GM04504 (cell line): ENCODE results near the gene TAS2R9.
A peak's percentile ranks its signal among the peaks of the same experiment; 100 is the strongest.
"Not testable (repeated sequence)": the region's sequence is repeated elsewhere in the genome, so short reads cannot be mapped to it uniquely, and the experiment has no call there.

Source experiments
- DNase-seq: peaks from one replicate; pipeline ENCODE4 v3.0.0-alpha.2; 2012; ENCODE audit warnings: low read depth

The TAS2R9 gene, protein sequence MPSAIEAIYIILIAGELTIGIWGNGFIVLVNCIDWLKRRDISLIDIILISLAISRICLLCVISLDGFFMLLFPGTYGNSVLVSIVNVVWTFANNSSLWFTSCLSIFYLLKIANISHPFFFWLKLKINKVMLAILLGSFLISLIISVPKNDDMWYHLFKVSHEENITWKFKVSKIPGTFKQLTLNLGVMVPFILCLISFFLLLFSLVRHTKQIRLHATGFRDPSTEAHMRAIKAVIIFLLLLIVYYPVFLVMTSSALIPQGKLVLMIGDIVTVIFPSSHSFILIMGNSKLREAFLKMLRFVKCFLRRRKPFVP

GRCh38 chr12:10810068-10810467, at the start of gene TAS2R9:
Gene TAS2R9 (minus strand): TSS chr12:10810168. CDS start chr12:10810075, 93 bp downstream.
- DNase-seq: no peak

DNA sequence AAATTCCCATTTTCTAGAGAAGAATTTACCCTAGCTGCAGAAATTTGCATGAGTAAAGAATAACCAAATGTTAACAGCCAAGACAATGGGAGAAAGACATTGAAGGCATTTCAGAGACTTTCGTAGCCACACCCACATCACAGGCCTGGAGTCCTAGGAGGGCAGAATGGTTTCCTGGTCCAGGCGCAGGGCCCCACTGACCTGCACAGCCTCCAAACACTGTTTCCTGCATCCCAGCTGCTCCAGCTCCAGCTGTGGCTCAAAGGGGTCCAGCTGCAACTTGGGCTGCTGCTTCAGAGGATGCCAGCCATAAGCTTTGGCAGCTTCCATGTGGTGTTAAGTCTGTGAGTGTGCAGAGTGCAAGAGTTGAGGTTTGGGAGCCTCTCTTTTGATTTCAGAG, 45.8 kb upstream of the TAS2R9 start:
- no peak for DNase-seq

DNA sequence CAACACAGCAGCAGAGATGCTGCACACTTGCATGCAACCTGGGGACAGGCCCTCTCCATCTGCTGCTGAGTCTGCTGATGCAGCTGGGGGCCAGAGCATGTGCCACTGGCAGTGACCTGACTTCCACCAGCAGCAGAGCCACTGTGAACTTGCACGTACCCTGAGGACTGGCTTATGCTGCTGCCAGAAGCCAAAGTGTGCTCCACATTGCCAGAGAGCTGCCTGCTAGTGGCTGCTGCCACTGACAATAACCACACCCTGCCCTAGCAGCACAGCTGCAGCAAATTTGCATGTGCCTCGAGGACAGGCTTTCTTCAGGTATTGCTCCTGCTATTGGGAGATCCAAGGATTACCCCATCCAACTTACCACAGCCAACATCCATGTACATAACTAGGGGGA, 43.8 kb upstream of the TAS2R9 start:
- DNase-seq: no peak

- no peak for DNase-seq
Observed at GRCh38 chr12:10851243-10851858, 41.4 kb upstream of the TAS2R9 start.

GRCh38 chr12:10849425-10849878, 39.5 kb upstream of the TAS2R9 start, which contains the start of gene PRR4:
Gene PRR4 (minus strand): TSS chr12:10849475. CDS start chr12:10849437, 38 bp downstream.
- no peak for DNase-seq

DNA sequence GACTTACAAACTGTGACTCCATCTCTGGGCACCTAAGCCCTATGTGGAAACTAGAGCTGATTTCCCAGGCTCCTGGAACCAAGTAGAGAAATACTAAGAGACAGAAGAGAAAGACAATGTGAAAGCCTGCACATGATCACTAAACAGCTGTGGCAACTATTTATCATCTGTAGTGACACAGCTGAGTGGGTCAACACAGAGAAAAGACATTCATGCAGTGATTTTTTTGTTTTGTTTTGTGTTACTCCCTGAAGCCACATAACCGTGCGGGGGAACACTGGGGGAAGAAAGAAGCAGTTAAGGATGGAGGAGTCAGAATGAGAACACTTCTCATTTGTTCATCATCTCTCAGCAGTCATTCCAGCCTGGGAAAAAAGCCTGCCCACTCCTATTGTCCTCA, 37.8 kb upstream of the TAS2R9 start:
- DNase-seq: no peak

DNA sequence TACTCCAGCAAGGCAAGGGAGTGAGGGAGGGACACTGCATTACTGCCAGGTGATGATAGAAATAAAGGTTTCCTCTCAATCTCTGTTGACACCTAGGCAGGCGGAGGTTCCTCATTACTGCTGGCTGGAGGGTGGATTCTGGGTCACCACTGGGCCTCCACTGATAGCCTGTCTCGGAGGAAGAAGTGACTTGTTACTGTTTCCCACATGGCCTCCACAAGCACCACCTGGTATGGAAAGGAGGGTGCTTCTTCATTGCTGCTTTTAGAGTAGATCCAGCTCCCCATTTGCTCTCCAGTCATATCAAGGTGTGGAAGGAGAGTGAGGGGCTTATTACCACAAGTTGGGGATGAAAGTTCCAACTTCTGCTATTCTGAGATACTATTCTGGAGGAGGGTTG, 32.9 kb upstream of the TAS2R9 start:
- DNase-seq: no peak

DNA sequence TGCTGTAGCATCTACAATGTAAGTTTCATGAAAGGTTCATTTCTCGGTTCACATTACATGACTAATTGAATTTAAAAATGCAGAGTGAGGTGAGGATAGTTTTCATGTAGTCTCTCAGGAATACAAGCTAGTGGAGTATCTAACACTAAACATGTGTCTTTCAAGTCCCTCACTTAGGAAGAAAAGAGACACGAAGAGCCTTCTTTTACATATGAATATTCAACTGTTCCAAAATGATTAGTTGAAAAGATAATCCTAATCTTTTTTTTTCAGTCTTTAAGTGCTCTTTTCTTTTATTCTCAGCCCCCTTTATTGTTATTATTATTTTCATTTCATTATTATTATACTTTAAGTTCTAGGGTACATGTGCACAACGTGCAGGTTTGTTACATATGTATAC, 28.5 kb upstream of the TAS2R9 start:
- no peak for DNase-seq

GRCh38 chr12:10829994-10830393, 20.0 kb upstream of the TAS2R9 start:
- DNase-seq: no peak

- DNase-seq: no peak
Observed at GRCh38 chr12:10826258-10826657, 16.3 kb upstream of the TAS2R9 start, which contains the start of gene TAS2R10. Gene TAS2R10 (minus strand): TSS chr12:10826358. CDS start chr12:10826269, 89 bp downstream.

DNA sequence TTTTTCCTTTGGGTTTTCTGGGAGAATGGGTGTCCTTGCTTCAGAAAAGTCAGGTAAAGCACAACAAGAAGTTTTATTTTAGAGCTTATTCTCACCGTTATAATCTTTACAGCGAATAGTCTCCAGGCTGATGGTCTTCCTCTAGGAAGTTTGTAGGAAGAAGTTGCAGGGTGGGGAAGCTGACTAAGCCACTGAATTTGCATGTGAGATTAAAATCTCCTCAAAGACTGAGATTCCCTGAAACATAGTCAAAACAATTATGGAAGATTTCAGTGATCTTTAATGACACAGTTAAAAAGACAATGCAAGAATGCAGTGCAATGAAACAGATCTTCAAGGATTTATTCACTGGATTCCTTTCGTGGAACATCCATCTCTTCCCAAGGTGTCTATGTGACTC, 15.0 kb upstream of the TAS2R9 start:
- DNase-seq: no peak

DNA sequence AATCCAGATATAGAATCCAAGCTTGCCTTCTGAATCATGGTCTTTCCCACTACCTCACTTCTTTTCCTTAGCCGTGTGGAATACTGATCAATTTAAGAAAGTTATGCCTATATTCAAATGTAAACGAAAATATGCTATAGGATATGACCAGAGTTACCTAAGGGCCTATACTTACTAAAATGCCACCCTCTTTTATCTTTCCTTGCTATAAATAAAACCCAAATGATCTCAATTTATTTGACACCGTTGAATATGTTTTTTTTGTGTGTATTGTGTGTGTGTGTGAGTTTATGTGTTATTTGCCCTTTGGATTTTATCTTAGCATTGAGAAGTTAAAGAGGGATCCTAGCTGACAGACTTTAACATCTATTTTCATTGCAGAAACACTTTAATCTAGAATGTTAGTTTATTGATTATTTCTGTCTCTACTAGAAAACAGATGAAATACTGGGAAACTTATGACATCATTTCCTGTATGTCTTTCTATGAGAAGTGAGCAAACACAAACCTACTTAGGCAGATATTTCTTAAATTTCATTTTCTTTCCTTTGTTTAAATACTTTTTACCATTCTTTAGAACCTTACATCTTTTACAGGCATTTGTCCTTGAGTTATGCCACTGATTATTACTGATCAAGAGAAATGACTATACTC, 2.0 kb upstream of the TAS2R9 start:
- DNase-seq: no peak

- DNase-seq: no peak
Observed at GRCh38 chr12:10807186-10807585, 2.8 kb downstream of the TAS2R9 start, which contains the start of gene TAS2R8. Gene TAS2R8 (minus strand): TSS chr12:10807286. CDS start chr12:10806980, 306 bp downstream.

DNA sequence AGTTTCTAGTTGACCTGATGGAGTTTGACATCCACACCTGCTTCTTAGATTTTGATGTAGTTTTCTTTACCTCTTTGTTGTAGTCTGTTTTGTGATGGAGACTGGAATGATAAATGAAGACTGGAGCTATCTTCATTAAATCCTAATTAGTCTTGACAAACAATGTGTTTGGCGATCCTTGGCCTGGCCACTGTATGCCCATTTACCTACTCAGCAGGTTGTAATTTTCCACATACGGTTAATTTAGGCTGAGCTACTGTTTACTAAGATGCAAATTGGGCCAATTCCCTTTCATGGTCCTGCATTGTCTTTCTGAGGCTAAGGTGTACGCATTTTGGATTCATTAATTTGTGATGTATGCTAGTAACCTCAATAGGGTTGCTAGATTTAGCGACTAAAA, 7.4 kb downstream of the TAS2R9 start, which contains the start of gene TAS2R7:
TSS of gene TAS2R7 (minus strand) at position 41 of the 400 bp plus-strand sequence. CDS start 57 bp downstream, outside the sequence.
- no peak for DNase-seq

- DNase-seq: no peak
Observed at GRCh38 chr12:10801741-10802140, 8.2 kb downstream of the TAS2R9 start.

DNA sequence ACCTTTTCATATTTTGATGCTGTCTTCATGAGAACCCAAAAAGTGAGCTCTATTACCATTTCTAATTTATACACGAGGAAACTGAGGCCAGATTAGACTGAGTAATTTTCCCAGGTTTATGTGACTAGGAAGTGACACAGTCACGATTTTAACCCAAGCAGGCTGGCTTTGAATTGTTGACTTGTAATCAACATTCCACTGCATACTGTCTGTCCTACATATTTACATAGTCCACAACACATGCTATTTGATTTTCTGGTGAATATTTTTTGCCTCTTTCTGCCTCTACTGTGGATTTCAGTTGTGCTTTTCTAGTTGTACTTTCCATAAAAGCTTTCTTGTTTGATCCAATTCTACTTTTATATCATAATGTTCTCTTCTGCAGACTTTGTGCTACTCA, 15.7 kb downstream of the TAS2R9 start:
- DNase-seq: no peak

DNA sequence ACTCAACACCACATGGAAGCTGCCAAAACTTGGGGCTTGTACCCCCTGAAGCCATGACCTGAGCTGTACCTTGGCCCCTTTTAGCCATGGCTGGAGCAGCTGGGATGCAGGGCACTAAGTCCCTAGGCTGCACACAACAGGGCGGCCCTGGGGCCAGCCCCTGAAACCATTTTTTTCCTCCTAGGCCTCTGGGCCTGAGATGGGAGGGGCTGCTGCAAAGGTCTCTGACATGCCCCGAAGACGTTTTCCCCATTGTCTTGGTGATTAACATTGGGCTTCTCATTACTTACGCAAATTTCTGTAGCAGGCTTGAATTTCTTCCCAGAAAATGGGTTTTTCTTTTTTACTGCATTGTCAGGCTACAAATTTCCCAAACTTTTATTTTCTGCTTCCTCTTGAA, 18.2 kb downstream of the TAS2R9 start:
- not testable (repeated sequence) for DNase-seq

- no peak for DNase-seq
Observed at GRCh38 chr12:10783252-10783651, 26.7 kb downstream of the TAS2R9 start.

DNA sequence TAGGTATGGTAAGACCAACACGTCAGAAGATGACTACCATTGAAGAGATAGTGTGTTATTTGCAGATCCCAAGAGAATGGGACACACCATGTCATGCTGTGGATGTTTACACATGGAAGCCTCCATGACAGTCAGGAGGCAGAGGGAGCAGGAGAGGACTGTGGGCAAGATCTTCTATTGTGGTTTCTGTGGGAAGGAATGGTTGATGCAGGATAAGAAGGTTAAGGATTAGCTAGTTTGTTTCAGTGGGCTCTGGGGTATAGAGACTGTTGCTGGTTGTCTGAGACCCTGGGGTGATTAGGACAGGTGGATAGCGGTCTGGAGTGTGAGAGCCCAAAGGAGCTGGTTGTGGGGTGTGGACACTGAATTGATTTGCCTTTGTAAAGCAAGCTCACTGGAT, 30.9 kb downstream of the TAS2R9 start:
- no peak for DNase-seq

DNA sequence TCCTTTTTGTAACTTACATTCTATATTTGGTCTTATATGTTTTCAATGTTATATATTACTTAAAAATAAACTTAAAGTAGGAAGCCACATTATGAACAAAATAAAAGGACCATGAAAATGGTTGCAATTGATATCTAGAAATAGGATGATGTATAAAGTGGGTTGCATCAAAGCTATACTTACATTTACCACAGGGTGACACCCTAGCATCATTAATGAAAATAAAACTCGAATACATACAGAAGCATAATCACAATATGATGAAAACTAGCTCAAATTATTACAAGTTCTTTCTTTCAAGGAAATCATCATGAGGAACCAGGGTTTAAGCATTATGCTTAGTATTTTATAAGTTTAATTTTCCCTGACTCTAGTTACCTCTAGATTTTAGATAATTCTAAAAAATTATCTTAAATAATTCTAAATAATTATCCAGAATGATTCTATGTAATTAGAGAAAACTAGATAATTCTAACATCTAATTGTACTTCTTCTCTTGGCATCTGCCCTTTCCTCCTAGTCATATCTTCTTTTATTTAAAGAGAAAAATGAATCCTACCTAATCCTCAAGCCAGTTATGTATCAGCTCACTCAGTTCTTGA, 38.7 kb downstream of the TAS2R9 start:
- DNase-seq: peak; percentile 12

DNA sequence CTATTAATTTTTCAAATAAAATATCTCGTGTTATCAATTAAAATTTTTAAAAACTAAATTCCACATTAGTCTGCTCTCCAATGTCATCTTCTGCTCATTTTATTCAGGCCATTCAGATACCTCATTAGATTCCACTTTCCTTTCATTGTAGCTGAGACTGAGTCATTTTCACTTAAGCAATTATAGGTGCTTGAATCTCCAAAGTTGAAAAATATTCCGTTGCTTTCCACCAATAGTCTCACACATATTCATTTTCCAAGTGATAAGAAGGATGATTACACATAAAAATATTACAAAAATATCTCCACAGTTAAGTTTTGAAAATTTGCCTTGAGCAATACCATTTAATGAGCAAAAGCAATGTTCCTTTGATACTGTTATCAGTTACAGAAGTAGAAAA, 50.3 kb downstream of the TAS2R9 start:
- no peak for DNase-seq
